Renal pelvis (tissue), 4 donors: ENCODE data around the gene RAX2. TPM values are rescaled to one million over a fixed set of nuclear protein-coding genes. Genes with fewer than 3 reads are reported as not detected.

Source experiments
- DNase-seq: peaks from one replicate; pipeline ENCODE4 v3.0.0-alpha.2; 2013
- polyA plus RNA-seq, 3 donors: library from polyadenylated mRNA; unstranded; fragments of 120-200 nt; gene quantifications; one replicate each; pipeline ENCODE4 v1.2.1, GENCODE V29; 2013; ENCODE audit not compliant: insufficient read length in 3 of 3

RAX2 gene
- polyA plus RNA-seq, 3 donors = not detected

DNA sequence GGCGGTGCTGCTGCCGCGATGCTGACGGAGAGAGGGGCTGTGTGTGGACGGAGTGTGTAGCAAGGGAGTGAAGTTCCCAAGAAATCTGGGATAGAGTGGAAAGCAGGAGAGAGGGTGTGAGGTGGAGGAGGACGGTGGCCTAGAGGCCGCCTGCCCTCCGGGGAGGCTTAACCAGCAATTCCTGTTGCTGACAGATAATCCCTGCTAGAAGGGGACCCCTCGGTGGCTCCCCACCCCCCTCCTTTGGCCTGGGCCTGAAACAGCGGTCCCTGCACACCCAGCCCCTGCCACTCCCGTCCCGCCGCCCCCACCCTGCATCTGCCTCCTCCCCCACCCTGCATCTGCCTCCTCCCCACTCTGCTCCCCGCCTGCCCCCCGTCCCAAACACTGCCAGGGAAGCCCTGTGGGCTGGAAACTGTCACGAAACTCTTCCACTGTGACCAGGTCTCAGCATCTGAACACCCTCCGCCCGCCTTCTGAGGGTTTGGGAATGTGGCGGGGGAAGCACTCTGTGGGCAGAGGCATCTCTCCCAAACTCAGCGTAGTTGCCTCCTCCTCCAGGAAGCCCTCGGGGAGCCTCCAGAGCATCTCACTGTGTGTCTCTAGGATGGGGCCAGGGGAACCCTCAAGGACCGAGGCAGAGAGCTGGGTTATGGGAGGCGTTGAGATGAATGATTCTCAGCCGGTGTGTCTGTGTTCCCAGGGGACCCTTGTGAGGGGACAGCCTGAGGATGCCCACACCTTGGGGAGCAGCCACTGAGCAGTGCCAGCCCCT is 31.3 kb upstream of the RAX2 start:
- DNase-seq = no peak

DNA sequence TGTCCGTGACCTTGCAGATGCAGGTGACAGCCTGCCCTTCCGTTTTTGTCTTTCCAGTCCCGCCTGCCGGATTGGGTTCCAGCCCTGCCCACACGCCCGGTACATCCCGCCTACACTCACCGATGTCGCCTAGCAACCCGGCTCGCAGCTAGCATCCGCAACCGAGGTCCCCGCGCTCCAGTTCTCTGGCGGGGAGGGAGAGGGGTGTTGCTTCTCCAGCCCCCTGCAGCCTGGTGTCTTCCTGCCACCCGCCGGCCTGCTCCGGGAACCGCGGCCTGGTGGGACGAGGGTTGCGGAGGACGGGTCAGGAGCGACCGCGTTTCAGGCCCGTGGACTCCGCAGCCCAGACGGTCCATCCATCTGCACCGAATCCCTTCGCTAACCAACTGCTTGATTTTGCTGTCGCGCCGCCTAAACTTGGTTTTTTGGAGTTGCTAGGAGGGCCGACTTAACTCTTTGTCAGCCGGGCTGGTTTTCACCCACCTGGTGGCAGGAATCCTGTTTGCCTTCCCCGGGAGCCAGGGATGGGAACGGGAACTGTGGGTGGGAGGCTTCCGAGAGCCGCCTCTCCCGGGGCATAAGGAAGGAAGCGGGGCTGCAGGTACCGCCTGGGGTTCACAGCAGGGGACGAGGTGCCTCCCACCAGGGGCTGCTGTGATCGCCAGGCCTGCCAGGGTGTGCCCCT is 29.5 kb upstream of the RAX2 start:
- DNase-seq = no peak

GRCh38 chr19:3800996-3801395 is 29.0 kb upstream of the RAX2 start:
- DNase-seq = no peak

GRCh38 chr19:3798137-3798536 is 26.1 kb upstream of the RAX2 start:
- no peak for DNase-seq

- DNase-seq = no peak
Measured at GRCh38 chr19:3796358-3796757, 24.3 kb upstream of the RAX2 start.

GRCh38 chr19:3793799-3794198 is 21.8 kb upstream of the RAX2 start:
- no peak for DNase-seq

GRCh38 chr19:3792114-3792513 is 20.1 kb upstream of the RAX2 start:
- DNase-seq = no peak

- DNase-seq = no peak
Measured at GRCh38 chr19:3790941-3791340, 18.9 kb upstream of the RAX2 start.

DNA sequence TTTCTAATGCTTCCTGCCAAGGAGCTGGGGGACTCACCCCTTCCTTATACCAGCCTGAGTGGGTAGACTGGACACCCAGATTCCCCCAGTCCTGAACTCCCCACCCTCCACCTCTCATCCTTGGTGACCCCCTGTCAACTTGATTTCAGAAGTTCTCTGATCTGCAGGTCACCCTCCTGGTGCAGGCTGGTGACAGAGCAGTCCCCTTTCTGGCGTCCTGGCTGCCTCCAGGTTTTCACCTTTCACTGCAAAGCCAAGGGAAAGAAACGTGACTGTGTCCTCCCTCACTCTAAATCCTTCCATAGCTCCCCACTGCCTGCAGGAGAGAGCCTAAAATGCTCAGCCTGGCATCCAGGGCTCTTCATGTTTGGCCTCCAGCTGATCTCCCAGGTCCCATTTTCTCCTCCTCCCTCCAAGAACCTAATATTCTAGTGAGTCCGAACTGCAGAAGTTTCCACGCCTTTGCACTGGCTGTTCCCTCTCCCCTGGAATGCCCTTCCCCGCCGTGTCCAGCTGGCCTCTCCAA is 18.2 kb upstream of the RAX2 start:
- DNase-seq = no peak

- no peak for DNase-seq
Measured at GRCh38 chr19:3788996-3789778, 17.2 kb upstream of the RAX2 start.

GRCh38 chr19:3785938-3786824 is 14.2 kb upstream of the RAX2 start, which contains the start of gene MATK:
Gene MATK, minus strand, starts transcription at chr19:3786381. Its CDS starts 1,246 bp downstream, at chr19:3785135.
- DNase-seq = no peak

DNA sequence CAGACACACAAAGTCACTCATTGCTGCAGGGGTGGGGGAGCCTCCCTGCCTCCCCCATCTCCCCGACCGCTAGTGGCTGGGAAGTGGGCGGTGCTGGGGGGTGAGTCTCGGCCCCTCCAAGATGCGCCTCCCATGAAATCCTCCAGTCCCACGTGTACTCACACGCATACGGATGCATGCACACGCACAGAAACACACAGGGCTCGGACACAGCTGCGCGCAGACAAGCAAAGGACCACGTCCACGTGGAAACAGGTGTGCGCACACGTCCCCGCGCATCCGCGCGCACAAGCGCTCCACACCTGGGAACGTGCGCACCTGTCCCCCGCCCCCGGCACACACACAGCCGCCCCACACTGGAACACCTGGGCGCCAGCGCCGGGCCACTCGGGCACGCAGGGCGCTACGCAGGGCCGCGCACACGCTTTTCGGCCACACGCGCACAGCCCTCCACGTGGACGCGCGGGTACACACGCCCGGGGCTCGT is 13.5 kb upstream of the RAX2 start:
- no peak for DNase-seq

- DNase-seq = no peak
Measured at GRCh38 chr19:3784607-3785450, 12.8 kb upstream of the RAX2 start.

- DNase-seq = no peak
Measured at GRCh38 chr19:3783660-3784584, 11.9 kb upstream of the RAX2 start.

GRCh38 chr19:3782903-3783302 is 10.9 kb upstream of the RAX2 start:
- no peak for DNase-seq

GRCh38 chr19:3782330-3782729 is 10.3 kb upstream of the RAX2 start:
- no peak for DNase-seq

GRCh38 chr19:3781603-3782002 is 9.6 kb upstream of the RAX2 start:
- DNase-seq = no peak

DNA sequence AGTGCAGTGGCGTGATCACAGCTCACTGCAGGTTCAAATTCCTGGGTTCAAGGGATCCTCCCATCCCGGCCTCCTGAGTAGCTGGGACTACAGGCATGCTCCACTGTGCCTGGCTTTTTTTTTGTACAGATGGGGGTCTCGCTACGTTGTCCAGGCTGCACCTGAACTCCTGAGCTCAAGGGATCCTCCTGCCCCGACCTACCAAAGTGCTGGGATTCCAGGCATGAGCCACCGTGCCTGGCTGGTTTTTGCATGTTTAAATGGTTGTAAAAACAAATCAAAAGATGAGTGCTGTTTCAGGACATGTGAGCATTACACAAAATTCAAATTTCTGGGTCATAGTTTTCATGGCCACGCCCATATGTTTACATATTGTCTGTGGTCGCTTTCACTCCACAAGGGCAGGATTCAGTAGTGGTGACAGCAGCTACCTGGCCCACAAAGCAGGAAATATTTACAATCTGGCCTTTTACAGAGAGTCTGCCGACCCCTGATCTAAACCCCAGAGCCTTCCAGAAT is 8.8 kb upstream of the RAX2 start:
- no peak for DNase-seq
